GM23248 (cell line): Measurements from ENCODE around the gene RFTN1. TPM values are rescaled to one million over a fixed set of nuclear protein-coding genes. Genes with fewer than 3 reads are reported as not detected.

Experiments used
- DNase-seq: peaks from one replicate; pipeline ENCODE4 v3.0.0-alpha.2; 2015
- H2AFZ ChIP-seq: fragments of 200-600 bp; sonication (generic); 2 replicates; pipeline ENCODE4 v1.6.1; 2016; ENCODE audit warnings: antibody characterized with exemption
- H3F3A ChIP-seq: fragments of 200-600 bp; sonication (generic); 2 replicates; pipeline ENCODE4 v1.6.1; 2016; ENCODE audit warnings: mild to moderate bottlenecking, antibody characterized with exemption, mixed run types; ENCODE audit not compliant: insufficient read depth
- H3K27ac ChIP-seq: fragments of 200-600 bp; sonication (generic); 2 replicates; pipeline ENCODE4 v1.5.1; 2016; ENCODE audit warnings: mild to moderate bottlenecking
- H3K27me3 ChIP-seq: fragments of 200-600 bp; sonication (generic); replicated peaks from 2 replicates; pipeline ENCODE4 v1.6.1; 2016; ENCODE audit warnings: mild to moderate bottlenecking; ENCODE audit not compliant: insufficient read depth
- H3K36me3 ChIP-seq: fragments of 200-600 bp; sonication (generic); 2 replicates; pipeline ENCODE4 v1.6.1; 2016; ENCODE audit warnings: low read depth, mild to moderate bottlenecking
- H3K4me1 ChIP-seq: fragments of 200-600 bp; sonication (generic); 2 replicates; pipeline ENCODE4 v1.6.1; 2016; ENCODE audit warnings: mild to moderate bottlenecking; ENCODE audit not compliant: insufficient read depth
- H3K4me2 ChIP-seq: fragments of 200-600 bp; sonication (generic); one replicate; pipeline ENCODE4 v1.6.1; 2016; ENCODE audit warnings: mild to moderate bottlenecking; ENCODE audit not compliant: unreplicated experiment
- H3K4me3 ChIP-seq: fragments of 200-600 bp; sonication (generic); 2 replicates; pipeline ENCODE4 v1.5.1; 2016; ENCODE audit warnings: mild to moderate bottlenecking
- H3K79me2 ChIP-seq: fragments of 200-600 bp; sonication (generic); 2 replicates; pipeline ENCODE4 v1.6.1; 2016; ENCODE audit warnings: mild to moderate bottlenecking; ENCODE audit not compliant: insufficient read depth
- H3K9ac ChIP-seq: fragments of 200-600 bp; sonication (generic); 2 replicates; pipeline ENCODE4 v1.6.1; 2016; ENCODE audit warnings: mild to moderate bottlenecking
- H3K9me2 ChIP-seq: fragments of 200-600 bp; sonication (generic); 2 replicates; pipeline ENCODE4 v1.6.1; 2016; ENCODE audit warnings: mixed run types, mild to moderate bottlenecking, moderate library complexity; ENCODE audit not compliant: insufficient read depth
- H3K9me3 ChIP-seq: fragments of 200-600 bp; sonication (generic); one replicate; pipeline ENCODE4 v1.6.1; 2017; ENCODE audit warnings: low read depth
- H4K20me1 ChIP-seq: fragments of 200-600 bp; sonication (generic); 2 replicates; pipeline ENCODE4 v1.6.0; 2016; ENCODE audit not compliant: insufficient read depth
- EZH2 ChIP-seq: fragments of 200-600 bp; sonication (generic); IDR thresholded peaks from 2 replicates; pipeline ENCODE4 v1.6.1; 2018; ENCODE audit warnings: antibody characterized with exemption, mild to moderate bottlenecking; ENCODE audit not compliant: insufficient read depth, poor library complexity, severe bottlenecking
- EZH2phosphoT487 ChIP-seq: fragments of 200-600 bp; sonication (generic); IDR thresholded peaks from 2 replicates; pipeline ENCODE4 v1.6.1; 2018; ENCODE audit warnings: antibody characterized with exemption, moderate library complexity, mild to moderate bottlenecking, low read depth; ENCODE audit not compliant: insufficient read depth
- WGBS, 2 experiments: methylation state at CpG; one replicate each; pipeline ENCODE4 v1.1.6; 2015 to 2017; ENCODE audit warnings: low lambda C conversion rate in 2 of 2, low coverage in 1 of 2; ENCODE audit errors: missing lambda C conversion rate in 2 of 2; 5-methylcytosine and 5-hydroxymethylcytosine counted together
- in situ Hi-C: fragments of 300-500 bp; cut with MboI; formaldehyde crosslinking; loops from 2 replicates; pipeline ENCODE4 v1.15.0; 2020
- polyA plus RNA-seq: library from polyadenylated mRNA; unstranded; fragments of >200 nt; fragmentation: Nextera tagmentation; extraction: Ambion mirVana; gene quantifications from 2 replicates; pipeline ENCODE4 v1.2.1, GENCODE V29; 2016
- total RNA-seq: library from RNA; depleted of rRNA; stranded (reverse); fragments of >200 nt; shearing (Covaris generic); gene quantifications from 2 replicates; pipeline ENCODE4 v1.2.3, GENCODE V29; 2014

Gene RFTN1
- total and polyA plus RNA-seq, 2 experiments from 2014 or later: 43.1 to 77.7 TPM

DNA sequence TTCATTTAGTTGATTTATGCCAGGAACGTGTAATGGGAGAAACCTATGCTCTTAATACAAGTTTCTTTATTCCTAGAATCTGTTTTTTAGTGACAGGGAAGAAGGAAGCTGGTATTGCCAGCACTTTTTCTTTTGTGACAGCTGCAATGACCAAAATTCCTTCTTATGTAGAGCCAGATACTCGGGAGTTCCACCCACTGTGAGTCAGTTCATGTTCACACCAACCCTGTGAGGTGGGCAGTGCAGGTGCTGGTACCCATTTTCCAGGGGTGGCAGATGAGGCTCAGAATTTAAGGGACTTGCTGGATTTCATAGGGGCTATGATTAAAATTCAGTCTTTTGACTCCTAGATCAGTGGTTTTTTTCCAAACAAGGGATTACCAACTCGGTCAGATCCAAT is 213.8 kb downstream of the RFTN1 start:
- H3K4me1 ChIP-seq: 0 out of 2 replicates have a peak, but pooled peaks cover 6% of the 10 kb centered on the region
- TF ChIP-seq EZH2phosphoT487: no peak
- TF ChIP-seq EZH2: no peak
- 69 to 70% methylated on average over 3 of the region's 3 CpGs for WGBS, 2 experiments
- H3K9me3 ChIP-seq: no peaks in the 10 kb centered on the region
- 0 out of 2 replicates have a peak, but pooled peaks cover 12% of the 10 kb centered on the region for H3K36me3 ChIP-seq
- no peak overlapping the region for H3K9ac ChIP-seq
- in situ Hi-C loops: loop anchor here (10.0 to 25.0 kb wide), 4 partner anchors 215 to 913 kb away; partner anchors contain the start of gene RFTN1
- H3F3A ChIP-seq: no peaks in the 10 kb centered on the region
- no peaks in the 10 kb centered on the region for H3K79me2 ChIP-seq
- no peak overlapping the region for H3K27ac ChIP-seq
- no peak overlapping the region for H3K4me2 ChIP-seq
- no peak for DNase-seq
- no peaks in the 10 kb centered on the region for H4K20me1 ChIP-seq
- H3K4me3 ChIP-seq: no peak overlapping the region
- H3K27me3 ChIP-seq: no peaks in the 10 kb centered on the region
- H2AFZ ChIP-seq: no peak overlapping the region
- H3K9me2 ChIP-seq: no peaks in the 10 kb centered on the region

DNA sequence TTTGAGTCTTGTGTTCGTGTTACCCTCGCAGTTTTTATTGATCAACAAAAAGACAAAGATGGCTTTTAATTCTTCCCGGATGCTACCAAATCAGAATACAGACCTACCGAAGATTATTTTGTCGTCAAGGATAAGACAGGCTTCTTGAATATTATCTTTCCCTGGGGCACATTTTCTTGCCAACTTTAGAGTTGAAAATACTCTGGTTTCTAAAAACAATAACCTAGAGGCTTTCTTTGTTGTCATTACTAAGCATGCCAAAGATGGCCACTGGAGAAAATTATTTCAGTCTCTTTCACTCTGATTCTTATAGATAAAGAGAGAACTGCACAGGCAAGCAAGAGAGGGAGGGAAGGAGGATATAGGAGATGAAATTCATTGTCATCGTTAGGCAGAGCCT is 214.6 kb downstream of the RFTN1 start:
- no peaks in the 10 kb centered on the region for H3K27me3 ChIP-seq
- H3K9ac ChIP-seq: no peak overlapping the region
- H3K9me2 ChIP-seq: no peaks in the 10 kb centered on the region
- WGBS, 2 experiments: 49 to 50% methylated on average over 6 of the region's 6 CpGs
- H4K20me1 ChIP-seq: no peaks in the 10 kb centered on the region
- 0 out of 2 replicates have a peak, but pooled peaks cover 12% of the 10 kb centered on the region for H3K36me3 ChIP-seq
- no peak for TF ChIP-seq EZH2
- TF ChIP-seq EZH2phosphoT487: no peak
- H3K4me3 ChIP-seq: no peak overlapping the region
- no peaks in the 10 kb centered on the region for H3K79me2 ChIP-seq
- H3K4me1 ChIP-seq: 0 out of 2 replicates have a peak, but pooled peaks cover 6% of the 10 kb centered on the region
- no peak overlapping the region for H3K27ac ChIP-seq
- H3K4me2 ChIP-seq: no peak overlapping the region
- H3F3A ChIP-seq: no peaks in the 10 kb centered on the region
- 0 out of 2 replicates have a peak overlapping the region, but pooled peaks have one; percentile 0 for H2AFZ ChIP-seq
- in situ Hi-C loops: loop anchor here (10.0 to 25.0 kb wide), 3 partner anchors 256 to 913 kb away; no protein-coding TSS in a partner anchor
- H3K9me3 ChIP-seq: no peaks in the 10 kb centered on the region
- DNase-seq: no peak

DNA sequence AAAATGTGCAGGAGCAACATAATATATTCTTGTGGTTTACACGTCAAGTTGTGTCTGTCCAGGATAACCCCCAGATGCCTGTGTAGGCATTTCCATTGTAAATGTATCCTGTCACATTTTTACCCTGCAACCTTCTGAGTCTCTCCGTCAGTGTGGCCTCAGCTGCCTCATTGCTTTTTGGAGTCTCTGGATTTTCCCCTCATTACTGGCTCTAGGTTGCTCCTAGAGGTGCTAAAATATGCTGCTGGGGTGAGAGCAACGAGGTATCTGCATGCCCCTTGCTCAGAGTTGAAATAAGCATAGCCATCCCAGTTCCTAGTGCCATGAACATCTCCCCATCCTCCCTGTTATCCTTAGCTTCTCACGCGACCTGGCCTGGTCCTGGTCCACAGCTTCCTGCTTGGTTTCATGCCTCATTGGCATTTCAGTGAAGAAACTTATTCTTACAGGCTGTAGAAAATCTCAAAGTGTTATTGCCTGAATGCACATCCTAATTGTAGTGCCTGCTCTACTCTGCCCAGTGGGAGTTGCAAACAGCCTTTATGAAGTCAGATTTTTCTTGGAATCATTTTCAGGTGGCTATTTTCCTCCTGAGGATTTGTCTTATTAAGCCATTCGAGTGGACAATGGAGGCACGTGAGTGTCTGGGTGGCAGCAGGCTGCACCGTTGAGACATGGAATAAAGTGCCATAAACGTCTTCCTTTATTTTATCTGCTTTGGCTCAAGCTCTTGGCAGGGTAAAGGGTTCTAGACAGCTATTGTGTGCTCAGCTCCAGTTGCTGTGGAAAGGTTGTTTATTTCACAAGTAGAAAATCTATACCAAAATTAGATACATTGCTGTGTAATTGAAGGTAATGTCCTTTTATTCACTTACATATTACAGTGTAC is 215.3 kb downstream of the RFTN1 start:
- H3K9me2 ChIP-seq: no peaks in the 10 kb centered on the region
- H3K9ac ChIP-seq: no peak overlapping the region
- 0 out of 2 replicates have a peak overlapping the region, but pooled peaks have one; percentile 0 for H2AFZ ChIP-seq
- no peaks in the 10 kb centered on the region for H3K9me3 ChIP-seq
- no peaks in the 10 kb centered on the region for H3K27me3 ChIP-seq
- H4K20me1 ChIP-seq: no peaks in the 10 kb centered on the region
- 0 out of 2 replicates have a peak, but pooled peaks cover 6% of the 10 kb centered on the region for H3K4me1 ChIP-seq
- 0 out of 2 replicates have a peak, but pooled peaks cover 3% of the 10 kb centered on the region for H3K79me2 ChIP-seq
- no peak overlapping the region for H3K4me3 ChIP-seq
- H3K36me3 ChIP-seq: 0 out of 2 replicates have a peak, but pooled peaks cover 12% of the 10 kb centered on the region
- in situ Hi-C loops: loop anchor here (10.0 to 25.0 kb wide), 3 partner anchors 257 to 914 kb away; no protein-coding TSS in a partner anchor
- no peak overlapping the region for H3K27ac ChIP-seq
- H3F3A ChIP-seq: no peaks in the 10 kb centered on the region
- TF ChIP-seq EZH2phosphoT487 (no peak), EZH2 (no peak)
- no peak for DNase-seq
- no peak overlapping the region for H3K4me2 ChIP-seq
- 62 to 63% methylated on average over 9 of the region's 9 CpGs for WGBS, 2 experiments

DNA sequence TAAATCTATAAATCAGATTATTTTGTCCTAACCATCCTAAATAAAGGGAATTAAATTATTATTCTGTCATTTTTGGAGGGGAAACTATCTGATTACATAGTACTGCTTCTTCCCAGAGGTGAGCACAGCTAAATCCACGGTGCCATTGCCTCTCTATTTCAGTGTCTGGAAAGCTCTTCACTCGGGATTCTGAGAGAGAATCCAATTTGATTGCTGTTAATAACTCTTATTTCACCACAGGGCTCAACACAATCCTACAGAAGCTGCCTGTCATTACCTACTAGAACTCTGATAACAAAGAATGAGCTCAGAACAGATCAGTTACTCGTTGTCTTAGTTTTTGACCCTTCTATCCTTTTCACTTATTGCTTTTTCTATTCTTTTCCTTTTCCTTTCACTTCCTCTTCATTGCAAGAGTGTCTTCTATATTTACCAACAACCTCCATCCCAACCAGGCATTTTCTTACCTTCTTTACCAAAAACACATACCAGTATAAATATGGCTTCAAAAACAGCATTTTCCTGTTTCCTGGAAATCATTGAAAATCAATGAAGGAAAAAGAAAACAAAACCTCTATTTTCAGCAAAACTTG is 218.1 kb downstream of the RFTN1 start:
- H2AFZ ChIP-seq: no peak overlapping the region
- no peak for DNase-seq
- H4K20me1 ChIP-seq: no peaks in the 10 kb centered on the region
- H3K4me2 ChIP-seq: no peak overlapping the region
- H3K9me3 ChIP-seq: no peaks in the 10 kb centered on the region
- 0 out of 2 replicates have a peak, but pooled peaks cover 12% of the 10 kb centered on the region for H3K36me3 ChIP-seq
- no peak overlapping the region for H3K27ac ChIP-seq
- H3K9me2 ChIP-seq: no peaks in the 10 kb centered on the region
- no peaks in the 10 kb centered on the region for H3K27me3 ChIP-seq
- H3K9ac ChIP-seq: no peak overlapping the region
- H3K4me1 ChIP-seq: peaks cover 15% of the 10 kb centered on the region
- TF ChIP-seq EZH2 (no peak), EZH2phosphoT487 (no peak)
- 87 to 92% methylated on average over 3 of the region's 3 CpGs for WGBS, 2 experiments
- in situ Hi-C loops: loop anchor here (10.0 to 25.0 kb wide), 3 partner anchors 259 to 917 kb away; no protein-coding TSS in a partner anchor
- 0 out of 2 replicates have a peak, but pooled peaks cover 12% of the 10 kb centered on the region for H3K79me2 ChIP-seq
- H3K4me3 ChIP-seq: no peak overlapping the region
- 0 out of 2 replicates have a peak, but pooled peaks cover 4% of the 10 kb centered on the region for H3F3A ChIP-seq
